Measurements from ENCODE around the gene ARHGAP18.

GRCh38 chr6:129675669-129676472 lies 34.1 kb downstream of the ARHGAP18 start:
- TF ChIP-seq CTCF (IDR thresholded peaks at IDR 0.05) (no peak), POLR2A (IDR thresholded peaks at IDR 0.05; ENCODE audit: low read depth) (no peak), EP300 (IDR thresholded peaks at IDR 0.05) (no peak)

Data from esophagus muscularis mucosa (tissue), 4 donors.